Panc1 (cell line): ENCODE measurements around the gene FCHSD1.

ENCODE experiments used
- CTCF ChIP-seq: fragments of 450-650 bp; IDR thresholded peaks from 2 replicates; pipeline ENCODE4 v1.5.1; 2017; ENCODE audit warnings: mild to moderate bottlenecking
- POLR2AphosphoS5 ChIP-seq: IDR thresholded peaks from 2 replicates; pipeline ENCODE4 v1.6.1; 2012; ENCODE audit warnings: mild to moderate bottlenecking, low read depth, low read length, moderate library complexity
- REST ChIP-seq, 2 experiments: IDR thresholded peaks; 2 replicates each; pipeline ENCODE4 v1.6.1; 2011 to 2012; ENCODE audit warnings: low read depth in 2 of 2, control low read depth in 1 of 2, low read length in 1 of 2, mild to moderate bottlenecking in 1 of 2, moderate library complexity in 1 of 2; ENCODE audit not compliant: insufficient read depth in 1 of 2
- TCF7L2 ChIP-seq: IDR thresholded peaks from 2 replicates; pipeline ENCODE4 v1.6.1; 2011; ENCODE audit warnings: mild to moderate bottlenecking, low read depth, low read length, inconsistent platforms

GRCh38 chr5:141605523-141606277 lies 45.5 kb downstream of the FCHSD1 start:
- TF ChIP-seq CTCF (no peak), REST (IDR thresholded peaks at IDR 0.05; ENCODE audit: insufficient read depth in 1 of 2, low read depth in 2 of 2, low read length in 1 of 2) (no peak), POLR2AphosphoS5 (no peak), TCF7L2 (no peak)
